HG02798 (cell line): Measurements from ENCODE around the gene RAB40C.
A peak's percentile ranks its signal among the peaks of the same experiment; 100 is the strongest.

Experiments used
- ATAC-seq: cut with Tn5 transposase; IDR thresholded peaks from one replicate; pipeline ENCODE4 v1.9.1; 2021; ENCODE audit warnings: mild to moderate bottlenecking; ENCODE audit not compliant: unreplicated experiment, poor library complexity

RAB40C gene

GRCh38 chr16:641326-642188, 51.7 kb downstream of the RAB40C start, which contains the start of gene MCRIP2:
Gene MCRIP2 (plus strand): TSS chr16:641828. CDS start chr16:641992, 164 bp downstream.
- ATAC-seq, result peak; percentile 58

DNA sequence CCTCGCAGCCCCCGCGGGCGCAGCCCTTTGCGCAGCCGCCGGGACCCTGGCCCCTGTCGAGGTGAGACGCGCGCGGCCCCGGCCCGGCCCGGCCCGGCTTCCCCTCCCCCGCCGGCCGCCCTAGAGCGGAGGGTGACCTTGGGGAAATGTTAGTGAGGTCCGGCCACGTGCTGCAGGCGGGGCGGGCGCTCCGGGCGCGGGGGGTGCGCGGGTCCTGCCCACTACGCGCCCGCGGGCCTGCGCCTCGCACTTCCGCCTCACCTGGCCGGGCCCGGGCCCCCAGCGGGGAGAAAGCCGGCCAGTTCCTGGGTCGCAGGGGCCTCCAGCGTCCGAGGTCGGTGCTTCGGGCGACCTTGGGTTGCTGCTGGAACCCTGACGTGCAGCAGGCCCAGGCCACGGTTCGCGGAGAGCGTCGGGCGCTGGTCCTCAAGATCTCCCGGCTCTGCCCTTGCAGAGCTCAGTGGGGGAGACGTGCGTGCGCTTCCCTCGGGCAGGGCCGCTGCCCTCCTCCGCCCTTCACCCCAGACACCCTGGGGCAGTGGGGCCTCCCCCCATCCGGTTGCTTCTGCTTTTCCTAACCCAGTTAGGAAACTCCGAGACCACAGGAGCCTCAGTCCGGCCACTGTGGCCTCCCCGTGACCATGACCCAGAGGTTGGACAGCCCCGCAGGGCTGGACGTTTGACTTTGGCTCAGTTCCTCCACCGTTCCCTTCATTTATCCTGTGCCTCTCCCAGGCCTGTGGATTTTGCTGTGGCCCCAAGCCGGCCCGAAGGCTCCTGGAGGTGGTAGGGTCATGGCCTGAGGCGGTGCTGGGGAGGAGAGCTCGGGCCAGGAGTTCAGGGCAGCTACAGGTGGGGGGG, 52.6 kb downstream of the RAB40C start:
- ATAC-seq, result peak; percentile 46

GRCh38 chr16:643050-643368, 53.1 kb downstream of the RAB40C start:
- no peak for ATAC-seq

GRCh38 chr16:644556-644955, 54.7 kb downstream of the RAB40C start:
- no peak for ATAC-seq

GRCh38 chr16:645852-646678, 56.2 kb downstream of the RAB40C start:
- ATAC-seq, result no peak

DNA sequence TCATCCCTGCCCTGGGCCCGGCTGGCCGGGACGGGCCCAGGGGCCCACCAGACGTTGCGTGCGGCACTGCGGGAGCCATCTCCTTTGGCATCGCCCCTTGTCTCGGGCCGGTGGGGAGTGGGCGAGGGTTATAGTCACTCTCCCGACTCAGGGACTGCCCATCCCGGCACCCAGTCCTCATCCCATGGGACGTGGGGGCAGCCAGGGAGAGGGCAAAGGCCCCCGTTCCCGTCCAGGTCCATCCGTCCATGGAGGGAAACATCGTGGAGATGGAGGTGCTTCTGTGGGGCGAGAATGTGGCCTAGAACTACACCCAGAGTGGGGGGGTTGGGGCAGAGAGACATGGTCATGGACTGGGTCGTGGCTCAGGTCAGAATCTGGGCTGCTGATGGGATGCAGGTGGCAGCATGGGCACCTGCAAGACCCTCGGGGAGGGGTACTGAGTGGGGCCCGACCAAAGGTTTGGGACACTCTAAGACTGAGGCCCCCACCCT, 56.9 kb downstream of the RAB40C start:
- no peak for ATAC-seq

- ATAC-seq, result no peak
Measured at GRCh38 chr16:647173-647902, 57.5 kb downstream of the RAB40C start.

DNA sequence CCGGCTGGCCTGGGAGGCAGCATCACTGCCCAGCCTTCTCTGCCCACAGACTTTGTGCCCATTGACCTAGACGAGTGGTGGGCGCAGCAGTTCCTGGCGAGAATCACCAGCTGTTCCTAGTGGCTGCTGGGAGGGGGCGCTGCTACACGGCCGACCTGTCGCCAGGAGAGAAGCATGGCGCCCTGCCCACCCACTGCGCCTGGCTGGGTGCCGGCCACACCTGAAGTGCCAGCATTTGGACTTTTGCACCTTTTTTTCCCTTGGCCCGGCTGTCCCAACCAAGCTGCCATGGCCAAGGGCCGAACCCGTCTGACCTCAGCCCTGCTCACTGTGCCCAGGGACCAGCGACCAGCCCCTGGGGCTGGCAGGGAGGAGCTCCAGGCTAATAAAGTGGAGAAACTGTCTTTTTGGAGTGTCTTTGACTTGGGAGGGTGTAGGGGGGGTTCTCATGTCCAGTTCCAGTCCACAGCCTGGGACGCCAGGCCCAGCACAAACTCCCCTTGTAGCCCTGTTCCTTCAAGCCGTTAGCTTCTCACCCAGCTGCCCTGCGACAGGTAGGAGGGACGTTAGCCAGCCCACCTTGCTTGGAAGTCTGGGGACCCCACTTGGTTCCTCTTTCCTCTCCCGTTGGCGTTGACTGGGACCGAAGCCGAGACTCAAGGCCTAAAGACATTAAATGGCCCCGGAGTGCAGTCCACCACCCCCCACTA, 58.4 kb downstream of the RAB40C start:
- no peak for ATAC-seq

DNA sequence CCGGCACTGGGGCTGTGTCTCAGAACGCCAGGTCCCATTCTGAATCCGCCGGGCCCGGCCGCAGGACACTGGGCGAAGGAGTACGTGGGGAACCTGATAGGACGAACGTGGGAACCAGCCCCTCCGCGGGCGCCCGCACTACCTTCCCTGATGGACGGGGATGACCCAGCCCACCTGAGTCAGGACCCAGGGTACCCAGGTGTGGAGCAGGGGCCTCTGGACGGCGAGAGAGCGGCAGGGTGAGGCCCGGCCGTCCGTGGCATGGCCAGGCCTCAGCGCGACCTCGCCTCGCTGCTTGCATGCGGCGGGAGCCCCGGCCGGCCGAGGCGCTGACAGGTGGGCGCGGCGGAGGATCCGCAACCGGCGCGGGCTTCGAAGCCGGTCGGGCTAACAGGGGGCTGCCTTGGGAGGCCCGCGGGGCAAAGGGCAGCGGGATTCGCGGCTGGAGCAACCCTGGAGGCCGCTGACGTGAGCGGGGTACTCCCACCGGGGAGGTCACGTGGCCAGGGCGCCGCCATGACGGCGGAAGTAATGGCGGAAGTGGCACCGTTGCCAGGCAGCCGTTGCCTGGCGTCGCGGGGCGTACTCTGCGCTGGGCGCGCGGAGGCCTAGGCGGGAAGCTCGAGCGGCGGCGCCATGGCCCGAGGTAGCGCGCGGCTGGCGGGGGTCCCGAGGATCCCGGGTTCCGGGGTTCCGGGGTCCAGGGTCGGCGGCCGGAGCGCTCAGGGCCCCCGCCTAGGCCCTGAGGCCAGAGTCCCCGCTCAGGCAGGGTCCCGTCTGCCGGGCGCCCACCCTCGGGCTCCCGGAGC, 59.1 kb downstream of the RAB40C start, which contains the start of gene WDR90:
Gene WDR90 (plus strand): TSS at position 585 of the 809 bp plus-strand sequence. CDS start 52 bp downstream, at position 637.
- peak; percentile 87 for ATAC-seq

DNA sequence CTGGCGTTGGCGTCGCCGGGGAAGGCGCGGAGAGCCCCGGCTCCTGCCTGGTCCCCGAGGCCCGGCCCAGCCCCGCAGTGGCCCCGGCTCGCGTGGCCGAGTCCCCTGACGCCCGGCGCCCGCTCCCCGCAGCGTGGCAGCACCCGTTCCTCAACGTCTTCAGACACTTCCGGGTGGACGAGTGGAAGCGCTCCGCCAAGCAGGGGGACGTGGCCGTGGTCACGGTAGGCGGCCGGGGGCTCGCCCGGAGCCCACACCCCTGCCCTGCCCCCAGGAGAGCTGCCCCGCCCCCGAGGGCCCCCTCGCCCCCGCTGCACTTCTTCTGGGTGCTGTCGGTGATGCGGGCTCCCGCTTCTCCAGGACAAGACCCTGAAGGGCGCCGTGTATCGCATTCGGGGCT, 59.8 kb downstream of the RAB40C start:
- ATAC-seq, result peak; percentile 12

DNA sequence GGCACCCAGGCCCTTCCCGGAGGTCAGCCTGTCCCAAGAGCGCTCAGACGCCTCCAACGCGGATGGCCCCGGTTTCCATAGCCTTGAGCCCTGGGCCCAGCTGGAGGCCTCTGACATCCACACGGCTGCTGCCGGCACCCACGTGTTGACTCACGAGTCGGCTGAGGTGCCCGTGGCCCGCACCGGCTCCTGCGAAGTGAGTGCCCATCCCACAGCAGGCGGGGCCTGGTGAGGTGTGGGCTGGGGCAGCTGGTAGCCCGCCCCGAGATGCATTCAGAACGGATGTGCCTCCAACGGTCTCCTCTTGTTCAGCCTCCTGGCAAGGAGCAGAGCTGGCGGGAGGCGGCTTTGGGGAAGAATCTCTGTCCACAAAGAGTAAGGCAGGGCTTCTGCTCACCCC, 62.0 kb downstream of the RAB40C start:
- ATAC-seq, result no peak

GRCh38 chr16:652454-653305, 62.8 kb downstream of the RAB40C start:
- ATAC-seq, result no peak

DNA sequence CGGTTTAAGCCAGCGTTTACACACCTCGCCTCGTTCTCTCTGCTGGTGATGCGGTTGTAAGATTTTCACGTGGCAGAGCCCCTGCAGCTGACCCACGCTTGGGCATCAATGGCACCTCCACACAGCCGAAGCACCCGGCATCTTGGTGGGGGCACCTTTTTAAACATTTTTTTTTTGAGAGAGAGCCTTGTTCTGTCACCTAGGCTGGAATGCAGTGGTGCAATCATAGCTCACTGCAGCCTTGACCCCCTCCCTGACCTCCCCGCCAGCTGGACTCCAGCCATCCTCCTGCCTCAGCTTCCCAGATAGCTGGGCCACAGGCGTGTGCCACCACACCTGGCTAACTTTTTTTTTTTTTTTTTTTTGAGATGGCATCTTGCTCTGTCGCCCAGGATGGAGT, 64.2 kb downstream of the RAB40C start:
- no peak for ATAC-seq

- no peak for ATAC-seq
Measured at GRCh38 chr16:657487-657886, 67.6 kb downstream of the RAB40C start.

DNA sequence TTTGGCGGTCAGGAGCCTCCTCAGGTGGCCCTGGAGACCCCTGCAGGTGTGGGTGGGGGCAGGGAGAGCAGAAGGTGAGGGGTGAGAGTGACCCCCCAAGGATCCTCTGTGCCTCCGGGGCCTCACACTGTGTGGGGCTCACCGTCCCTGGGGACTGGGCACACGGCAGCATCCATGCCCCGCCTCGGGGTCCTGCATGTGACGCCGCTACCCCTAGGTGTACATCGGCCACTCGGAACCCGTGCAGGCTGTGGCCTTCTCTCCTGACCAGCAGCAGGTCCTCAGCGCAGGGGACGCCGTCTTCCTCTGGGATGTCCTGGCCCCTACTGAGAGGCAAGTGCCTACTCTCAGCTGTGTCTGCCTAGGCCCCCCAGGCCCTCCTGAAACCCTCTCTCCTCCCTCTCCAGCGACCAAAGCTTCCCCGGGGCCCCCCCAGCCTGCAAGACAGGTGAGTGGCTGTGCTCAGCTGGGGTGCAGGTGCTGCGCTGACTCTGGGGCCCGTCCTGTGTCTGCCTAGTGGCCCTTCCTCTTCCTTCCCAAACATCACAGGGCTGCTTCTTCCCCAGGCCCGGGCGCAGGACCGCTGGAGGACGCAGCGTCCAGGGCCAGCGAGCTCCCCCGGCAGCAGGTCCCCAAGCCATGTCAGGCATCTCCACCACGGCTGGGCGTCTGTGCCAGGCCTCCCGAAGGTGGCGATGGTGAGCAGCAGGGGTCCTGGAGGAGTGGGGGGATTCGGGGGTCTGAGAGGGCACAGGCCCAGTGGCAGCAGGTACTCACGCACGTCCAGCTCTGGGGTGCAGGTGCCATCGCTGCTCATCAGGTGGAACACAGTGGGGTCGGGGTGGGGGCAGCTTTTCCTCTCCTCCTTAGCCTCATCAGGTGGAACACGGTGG, 69.1 kb downstream of the RAB40C start:
- ATAC-seq, result no peak

DNA sequence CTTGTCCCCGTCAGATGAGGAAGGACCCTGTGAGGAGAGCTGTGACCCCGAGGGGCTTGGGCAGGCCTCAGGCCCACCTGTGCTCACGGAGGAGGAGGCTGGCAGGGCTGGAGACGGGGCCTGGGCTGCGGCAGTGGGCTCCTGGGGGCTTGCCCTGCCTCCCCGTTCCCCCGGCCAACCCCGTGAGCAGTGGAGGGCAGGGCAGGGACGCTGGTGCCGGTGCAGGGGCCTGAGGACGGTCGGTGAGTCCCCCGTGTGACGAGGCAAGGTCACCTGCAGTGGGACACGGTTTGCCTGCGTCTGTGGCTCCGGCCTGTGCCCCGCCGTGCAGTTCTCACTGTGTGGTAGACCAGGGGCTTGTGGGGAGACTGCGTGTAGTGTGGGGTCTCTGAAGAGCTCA, 69.8 kb downstream of the RAB40C start:
- no peak for ATAC-seq
